Neural cell (in vitro differentiated cells): ENCODE results near the gene NDE1. TPM values are rescaled to one million over a fixed set of nuclear protein-coding genes. Genes with fewer than 3 reads are reported as not detected.

Source experiments
- H2AFZ ChIP-seq: fragments of 200-600, 300-800 bp; sonication (generic), shearing (Covaris generic); 2 replicates; pipeline ENCODE4 v1.6.0; 2014; ENCODE audit warnings: low read depth, mild to moderate bottlenecking, antibody characterized with exemption, low read length, moderate library complexity
- H3F3A ChIP-seq: fragments of 200-600 bp; shearing (Covaris generic); 2 replicates; pipeline ENCODE4 v1.6.1; 2016; ENCODE audit warnings: mild to moderate bottlenecking, moderate library complexity, mixed read lengths, antibody characterized with exemption, low read length; ENCODE audit not compliant: insufficient read depth, poor library complexity, severe bottlenecking
- H3K27ac ChIP-seq: fragments of 200-600, 300-800 bp; sonication (generic), shearing (Covaris generic); 2 replicates; pipeline ENCODE4 v1.5.1; 2014; ENCODE audit warnings: mild to moderate bottlenecking, low read length, moderate library complexity
- H3K27me3 ChIP-seq: fragments of 300-800, 200-600 bp; sonication (generic), shearing (Covaris generic); 2 replicates; pipeline ENCODE4 v1.6.0; 2014; ENCODE audit warnings: mild to moderate bottlenecking, low read depth, low read length, moderate library complexity; ENCODE audit not compliant: insufficient read depth
- H3K36me3 ChIP-seq: fragments of 300-800, 200-600 bp; sonication (generic), shearing (Covaris generic); 2 replicates; pipeline ENCODE4 v1.5.1; 2014; ENCODE audit warnings: mild to moderate bottlenecking, antibody characterized with exemption, low read length, moderate library complexity; ENCODE audit not compliant: insufficient read depth
- H3K4me2 ChIP-seq: fragments of 300-800, 200-600 bp; sonication (generic), shearing (Covaris generic); 2 replicates; pipeline ENCODE4 v1.6.0; 2014; ENCODE audit warnings: mild to moderate bottlenecking, low read length
- H3K4me3 ChIP-seq: fragments of 300-800, 200-600 bp; sonication (generic), shearing (Covaris generic); 2 replicates; pipeline ENCODE4 v1.5.1; 2014; ENCODE audit warnings: mild to moderate bottlenecking, low read length, moderate library complexity
- H3K79me2 ChIP-seq: fragments of 200-600 bp; shearing (Covaris generic); replicated peaks from 2 replicates; pipeline ENCODE4 v1.6.0; 2014; ENCODE audit warnings: mild to moderate bottlenecking, low read length, moderate library complexity; ENCODE audit not compliant: insufficient read depth
- H3K9ac ChIP-seq: fragments of 300-800, 200-600 bp; sonication (generic), shearing (Covaris generic); 2 replicates; pipeline ENCODE4 v1.6.1; 2016; ENCODE audit warnings: mild to moderate bottlenecking, low read length, mixed read lengths
- H3K9me2 ChIP-seq: fragments of 200-600 bp; shearing (Covaris generic); 2 replicates; pipeline ENCODE4 v1.6.1; 2016; ENCODE audit warnings: mild to moderate bottlenecking, low read length, mixed read lengths; ENCODE audit not compliant: insufficient read depth
- H3K9me3 ChIP-seq: fragments of 200-600, 300-800 bp; sonication (generic), shearing (Covaris generic); 2 replicates; pipeline ENCODE4 v1.6.1; 2016; ENCODE audit warnings: mild to moderate bottlenecking, mixed run types, low read length, moderate library complexity, mixed read lengths
- H4K20me1 ChIP-seq: fragments of 200-600 bp; shearing (Covaris generic); 2 replicates; pipeline ENCODE4 v1.6.1; 2016; ENCODE audit warnings: mild to moderate bottlenecking, mixed run types; ENCODE audit not compliant: insufficient read depth
- CTCF ChIP-seq: fragments of 450-650 bp; IDR thresholded peaks from 2 replicates; pipeline ENCODE4 v1.5.1; 2014; ENCODE audit warnings: antibody characterized with exemption, mild to moderate bottlenecking, moderate library complexity; ENCODE audit not compliant: poor library complexity, severe bottlenecking
- EP300 ChIP-seq: fragments of 450-650 bp; conservative IDR thresholded peaks from 2 replicates; pipeline ENCODE4 v1.6.1; 2014; ENCODE audit warnings: antibody characterized with exemption, mild to moderate bottlenecking, moderate library complexity; ENCODE audit not compliant: poor library complexity, severe bottlenecking
- EZH2 ChIP-seq: fragments of 200-600, 300-800 bp; shearing (Covaris generic), sonication (generic); IDR thresholded peaks from 2 replicates; pipeline ENCODE4 v1.6.1; 2014; ENCODE audit warnings: antibody characterized with exemption, low read length, borderline replicate concordance, mild to moderate bottlenecking; ENCODE audit not compliant: insufficient read depth, poor library complexity, severe bottlenecking
- MXI1 ChIP-seq: fragments of 450-650 bp; conservative IDR thresholded peaks from 2 replicates; pipeline ENCODE4 v1.6.1; 2014; ENCODE audit warnings: antibody characterized with exemption, mild to moderate bottlenecking; ENCODE audit not compliant: poor library complexity, severe bottlenecking
- POLR2AphosphoS5 ChIP-seq: IDR thresholded peaks from 2 replicates; pipeline ENCODE4 v1.6.1; 2012
- RAD21 ChIP-seq: fragments of 450-650 bp; conservative IDR thresholded peaks from 2 replicates; pipeline ENCODE4 v1.6.1; 2014; ENCODE audit warnings: antibody characterized with exemption, mild to moderate bottlenecking, moderate library complexity
- SMC3 ChIP-seq: fragments of 450-650 bp; conservative IDR thresholded peaks from 2 replicates; pipeline ENCODE4 v1.6.1; 2014; ENCODE audit warnings: antibody characterized with exemption, mild to moderate bottlenecking, moderate library complexity; ENCODE audit not compliant: poor library complexity
- TAF1 ChIP-seq: IDR thresholded peaks from 2 replicates; pipeline ENCODE4 v1.6.1; 2012; ENCODE audit warnings: low read depth
- polyA plus RNA-seq: library from polyadenylated mRNA; depleted of rRNA; stranded (reverse); fragments of >200 nt; gene quantifications from 2 replicates; pipeline ENCODE4 v1.2.3, GENCODE V29; 2014
- TF ChIP-seq, protein P1 (sequence below): IDR thresholded peaks from 2 replicates; pipeline ENCODE4 v1.6.1; 2012; ENCODE audit warnings: borderline replicate concordance

The NDE1 gene
- polyA plus RNA-seq, 1 donor from 2014 or later = not detected

GRCh38 chr16:15707332-15707731 is 57.3 kb downstream of the NDE1 start:
- TF ChIP-seq POLR2AphosphoS5 = no peak
- TF ChIP-seq, protein P1, sequence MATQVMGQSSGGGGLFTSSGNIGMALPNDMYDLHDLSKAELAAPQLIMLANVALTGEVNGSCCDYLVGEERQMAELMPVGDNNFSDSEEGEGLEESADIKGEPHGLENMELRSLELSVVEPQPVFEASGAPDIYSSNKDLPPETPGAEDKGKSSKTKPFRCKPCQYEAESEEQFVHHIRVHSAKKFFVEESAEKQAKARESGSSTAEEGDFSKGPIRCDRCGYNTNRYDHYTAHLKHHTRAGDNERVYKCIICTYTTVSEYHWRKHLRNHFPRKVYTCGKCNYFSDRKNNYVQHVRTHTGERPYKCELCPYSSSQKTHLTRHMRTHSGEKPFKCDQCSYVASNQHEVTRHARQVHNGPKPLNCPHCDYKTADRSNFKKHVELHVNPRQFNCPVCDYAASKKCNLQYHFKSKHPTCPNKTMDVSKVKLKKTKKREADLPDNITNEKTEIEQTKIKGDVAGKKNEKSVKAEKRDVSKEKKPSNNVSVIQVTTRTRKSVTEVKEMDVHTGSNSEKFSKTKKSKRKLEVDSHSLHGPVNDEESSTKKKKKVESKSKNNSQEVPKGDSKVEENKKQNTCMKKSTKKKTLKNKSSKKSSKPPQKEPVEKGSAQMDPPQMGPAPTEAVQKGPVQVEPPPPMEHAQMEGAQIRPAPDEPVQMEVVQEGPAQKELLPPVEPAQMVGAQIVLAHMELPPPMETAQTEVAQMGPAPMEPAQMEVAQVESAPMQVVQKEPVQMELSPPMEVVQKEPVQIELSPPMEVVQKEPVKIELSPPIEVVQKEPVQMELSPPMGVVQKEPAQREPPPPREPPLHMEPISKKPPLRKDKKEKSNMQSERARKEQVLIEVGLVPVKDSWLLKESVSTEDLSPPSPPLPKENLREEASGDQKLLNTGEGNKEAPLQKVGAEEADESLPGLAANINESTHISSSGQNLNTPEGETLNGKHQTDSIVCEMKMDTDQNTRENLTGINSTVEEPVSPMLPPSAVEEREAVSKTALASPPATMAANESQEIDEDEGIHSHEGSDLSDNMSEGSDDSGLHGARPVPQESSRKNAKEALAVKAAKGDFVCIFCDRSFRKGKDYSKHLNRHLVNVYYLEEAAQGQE = no peak
- TF ChIP-seq TAF1 = no peak
- TF ChIP-seq EP300 = no peak
- TF ChIP-seq MXI1 = no peak
- TF ChIP-seq EZH2 = no peak
- TF ChIP-seq RAD21 = no peak
- TF ChIP-seq CTCF = no peak
- no peak for TF ChIP-seq SMC3
- Histone ChIP-seq H3K36me3 (no peaks in the 10 kb centered on the region), H3K9me3 (no peaks in the 10 kb centered on the region), H2AFZ (no peak overlapping the region), H3K27ac (no peak overlapping the region), H4K20me1 (no peaks in the 10 kb centered on the region), H3K4me3 (no peak overlapping the region), H3F3A (no peaks in the 10 kb centered on the region), H3K79me2 (no peaks in the 10 kb centered on the region), H3K4me2 (no peak overlapping the region), H3K27me3 (no peaks in the 10 kb centered on the region), H3K9ac (no peak overlapping the region), H3K9me2 (no peaks in the 10 kb centered on the region)

DNA sequence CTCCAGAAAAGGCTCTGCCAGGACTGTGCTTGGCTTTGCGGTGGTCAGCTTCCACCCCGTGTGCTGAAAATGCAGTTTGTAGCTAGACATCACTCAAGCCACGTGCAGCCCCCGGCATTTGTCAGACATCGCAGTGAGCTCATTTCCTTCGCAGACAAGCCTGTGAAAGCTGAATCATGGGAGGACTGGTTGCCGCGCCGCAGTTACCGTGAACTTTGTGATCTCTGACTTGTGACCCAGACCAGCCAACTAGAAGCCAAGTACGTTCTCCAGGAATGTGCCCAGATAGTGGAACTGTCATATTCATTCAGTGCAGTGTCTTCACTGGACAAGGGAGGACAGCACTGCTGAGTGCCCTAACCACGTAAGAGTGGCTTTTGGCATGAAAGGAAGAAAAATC is 58.1 kb downstream of the NDE1 start:
- Histone ChIP-seq H3K4me3 (no peak overlapping the region), H3K79me2 (no peaks in the 10 kb centered on the region), H3F3A (no peaks in the 10 kb centered on the region), H3K27me3 (no peaks in the 10 kb centered on the region), H3K9me3 (no peaks in the 10 kb centered on the region), H4K20me1 (no peaks in the 10 kb centered on the region), H3K27ac (no peak overlapping the region), H3K9ac (no peak overlapping the region), H3K4me2 (no peak overlapping the region), H3K9me2 (no peaks in the 10 kb centered on the region), H3K36me3 (no peaks in the 10 kb centered on the region), H2AFZ (no peak overlapping the region)
- TF ChIP-seq POLR2AphosphoS5 (no peak), CTCF (no peak), TAF1 (no peak), RAD21 (no peak), MXI1 (no peak), EP300 (no peak), EZH2 (no peak), SMC3 (no peak)
- TF ChIP-seq, protein P1 = no peak
